ENCODE measurements around the gene GPATCH11.

The GPATCH11 gene

DNA sequence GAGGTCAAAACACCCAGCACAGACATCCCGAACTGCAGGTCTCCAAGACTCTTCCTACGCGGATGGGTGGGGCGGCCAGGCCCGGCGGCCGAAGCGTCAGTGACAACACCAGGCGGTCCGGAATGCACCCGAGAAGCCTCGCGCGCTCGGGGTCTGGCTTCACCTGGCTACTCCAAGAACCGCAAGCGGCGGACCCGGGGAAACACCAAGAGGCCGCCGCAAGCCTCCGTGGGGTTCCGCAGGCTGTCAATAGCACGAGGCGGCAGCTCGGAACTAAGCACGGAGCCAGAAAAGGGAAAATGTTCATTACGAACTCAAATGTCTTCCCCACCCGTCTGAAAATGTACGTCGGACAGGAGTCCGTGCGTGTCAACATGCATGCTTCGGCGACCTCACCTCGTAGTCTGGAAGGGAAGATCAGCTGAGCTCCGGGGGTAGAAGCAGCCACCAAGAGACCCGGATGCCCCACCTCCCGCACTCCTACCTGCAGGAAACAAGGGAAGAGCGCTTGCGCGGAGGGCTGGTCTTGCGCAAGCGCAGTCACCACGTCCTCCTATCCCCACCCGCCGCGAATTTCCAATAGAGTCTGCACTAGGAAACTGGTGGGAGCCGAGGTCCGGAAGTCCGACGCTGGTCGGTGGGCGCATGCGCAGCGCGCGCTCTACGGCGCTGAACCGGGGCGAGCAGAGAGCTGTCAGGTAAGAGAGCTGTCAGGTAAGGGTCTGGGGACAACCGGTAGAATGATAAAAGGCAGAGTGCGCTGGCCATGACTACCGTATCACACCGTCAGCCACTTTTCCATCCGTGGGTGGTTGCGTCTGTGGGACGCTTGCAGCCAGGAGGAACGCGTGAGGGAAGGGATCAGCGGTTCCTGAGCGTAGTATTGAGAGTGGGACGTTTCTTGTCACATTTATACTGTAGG lies at the start of gene GPATCH11, which contains the start of gene HEATR5B:
GPATCH11 (plus strand) TSS at position 646 of the 922 bp plus-strand sequence. CDS start 3,864 bp downstream, outside the sequence.
HEATR5B (minus strand) TSS at position 500 of the 922 bp plus-strand sequence. CDS start 958 bp downstream, outside the sequence.
- peak; percentile 87 to 89 for DNase-seq (ENCODE audit: low read depth in 2 of 2)

DNA sequence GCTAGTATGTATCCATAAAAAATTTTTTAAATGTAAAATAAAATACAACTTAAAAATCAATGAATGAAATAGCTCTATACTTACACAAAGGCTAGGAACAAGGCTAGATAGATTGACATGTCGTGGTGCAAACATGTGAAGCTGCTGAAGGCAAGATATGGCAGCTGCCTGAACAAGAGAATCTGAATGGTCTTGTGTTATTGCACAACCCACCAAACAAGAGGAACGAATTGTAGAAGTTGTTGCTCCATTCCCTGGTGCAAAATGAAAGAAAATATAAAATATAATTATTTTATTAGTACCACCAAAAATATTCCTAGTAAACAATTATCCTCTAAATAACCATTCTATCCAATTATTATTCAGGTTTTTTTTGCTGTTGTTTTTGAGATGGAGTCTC lies 46.5 kb upstream of the GPATCH11 start:
- DNase-seq (ENCODE audit: low read depth in 2 of 2) = no peak

DNA sequence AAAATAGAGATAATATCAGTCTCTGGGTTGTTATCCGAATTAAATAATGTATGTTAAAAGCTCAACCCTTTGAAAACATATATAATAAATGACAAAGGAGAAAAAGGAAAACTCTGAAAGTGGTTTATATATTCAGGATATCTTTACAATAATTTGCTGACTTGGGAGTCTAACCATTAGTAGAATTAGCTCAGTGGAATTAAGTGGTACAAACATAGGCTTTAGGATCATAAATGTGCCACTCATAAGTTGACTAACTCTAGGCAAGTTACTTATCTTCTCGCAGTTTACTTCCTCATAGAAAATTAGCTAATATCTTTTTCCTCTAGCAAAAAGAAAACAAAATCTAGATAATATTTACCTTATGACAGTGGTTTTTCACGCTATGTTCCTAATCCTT lies 44.7 kb upstream of the GPATCH11 start:
- no peak for DNase-seq (ENCODE audit: low read depth in 2 of 2)

DNA sequence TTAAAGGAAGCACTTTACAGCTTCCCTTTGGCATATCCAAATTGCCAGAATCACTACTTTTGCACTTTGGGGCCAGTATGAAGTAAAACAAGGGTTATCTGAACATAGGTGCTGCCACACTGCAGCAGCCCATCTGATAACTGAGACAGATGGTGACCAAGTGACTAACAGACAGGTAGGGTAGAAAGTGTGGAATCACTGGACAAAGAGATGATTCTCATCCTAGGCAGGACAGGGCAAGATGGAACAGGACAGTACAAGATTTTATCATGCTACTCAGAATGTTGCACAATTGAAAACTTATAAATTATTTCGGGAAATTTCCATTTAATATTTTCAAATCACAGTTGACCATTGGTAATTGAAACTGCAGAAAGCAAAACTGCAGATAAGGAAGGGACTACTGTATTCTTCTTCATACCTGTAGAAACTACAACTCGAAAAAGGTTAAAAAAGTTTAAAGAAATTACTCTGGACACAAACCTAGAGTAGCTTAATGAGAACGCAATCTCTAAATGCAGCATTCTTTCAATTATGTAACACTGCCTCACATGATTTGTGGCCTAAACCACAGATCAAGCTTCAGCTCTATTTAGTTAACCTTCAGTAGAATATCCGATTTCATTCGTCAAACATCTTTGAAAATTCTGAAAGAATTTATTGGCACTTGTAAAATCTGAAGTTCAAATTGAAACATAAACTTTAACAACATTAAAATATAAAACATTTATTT lies 31.6 kb upstream of the GPATCH11 start:
- DNase-seq (ENCODE audit: low read depth in 2 of 2) = no peak

DNA sequence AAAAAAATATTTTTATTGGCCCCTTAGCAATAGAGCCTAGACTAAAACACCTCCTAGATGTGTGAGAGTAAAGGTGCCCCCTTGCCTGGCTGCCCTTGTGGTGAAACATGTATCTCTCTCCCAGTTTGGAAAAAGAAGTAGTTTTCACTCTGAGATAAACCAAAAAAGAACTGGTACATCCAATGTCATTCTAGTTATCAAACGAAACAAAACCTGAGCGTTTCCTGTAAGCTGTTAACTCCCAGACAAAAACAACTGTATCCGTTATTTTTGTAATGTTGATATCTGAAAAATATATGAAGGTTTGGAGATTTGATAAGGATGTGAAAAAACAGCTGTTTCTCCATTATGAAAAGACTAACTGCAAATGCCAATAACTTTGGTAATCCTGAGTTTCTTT lies 24.5 kb upstream of the GPATCH11 start:
- DNase-seq (ENCODE audit: low read depth in 2 of 2) = no peak

DNA sequence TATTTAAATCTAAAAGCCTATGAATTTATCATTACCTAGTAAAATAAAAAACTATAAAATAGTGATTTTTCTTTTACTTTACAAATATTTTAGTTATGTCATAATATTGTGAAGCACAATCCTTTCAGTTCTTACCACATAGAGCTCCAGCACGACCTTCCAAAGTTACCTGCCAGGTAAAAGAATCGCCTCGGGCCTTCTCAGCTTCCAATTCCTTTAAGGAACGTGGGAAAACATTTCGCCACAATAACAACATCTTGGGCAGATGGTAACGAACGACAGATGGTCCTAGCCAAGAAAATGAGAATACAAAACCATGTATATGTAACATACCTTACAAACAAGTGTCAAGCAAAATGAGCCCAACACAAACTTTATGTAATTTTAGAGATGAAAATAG lies 23.9 kb upstream of the GPATCH11 start:
- no peak for DNase-seq (ENCODE audit: low read depth in 2 of 2)

DNA sequence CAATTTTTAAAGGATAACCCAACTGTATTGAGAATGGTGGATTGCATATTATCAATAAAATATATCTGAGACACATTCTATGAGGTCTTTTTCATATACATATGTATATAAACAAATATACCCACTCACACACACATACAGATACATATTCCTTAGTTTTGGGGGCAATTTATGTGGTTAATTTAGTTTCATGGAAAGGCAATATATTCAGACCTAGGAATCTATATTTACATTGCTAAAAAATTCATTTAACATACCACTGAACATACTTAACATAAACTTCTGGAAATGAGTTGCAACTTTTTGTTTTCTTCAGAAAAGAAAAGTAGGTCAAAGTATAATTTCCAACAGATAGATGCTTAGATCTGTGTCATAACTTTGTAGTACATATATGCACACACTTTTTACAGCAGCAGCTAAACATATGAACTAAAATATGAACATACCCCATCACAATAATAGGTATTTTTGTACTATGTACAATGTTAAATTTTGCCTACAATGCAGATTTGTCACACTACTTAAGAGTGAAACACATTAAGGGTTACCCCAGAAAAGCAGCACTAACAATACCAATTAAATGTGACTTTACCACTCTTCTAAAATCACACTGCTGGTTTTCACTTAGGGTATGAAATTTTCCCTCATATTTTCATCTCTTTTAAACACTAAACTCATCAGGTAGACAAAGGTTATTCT lies 23.2 kb upstream of the GPATCH11 start:
- no peak for DNase-seq (ENCODE audit: low read depth in 2 of 2)

DNA sequence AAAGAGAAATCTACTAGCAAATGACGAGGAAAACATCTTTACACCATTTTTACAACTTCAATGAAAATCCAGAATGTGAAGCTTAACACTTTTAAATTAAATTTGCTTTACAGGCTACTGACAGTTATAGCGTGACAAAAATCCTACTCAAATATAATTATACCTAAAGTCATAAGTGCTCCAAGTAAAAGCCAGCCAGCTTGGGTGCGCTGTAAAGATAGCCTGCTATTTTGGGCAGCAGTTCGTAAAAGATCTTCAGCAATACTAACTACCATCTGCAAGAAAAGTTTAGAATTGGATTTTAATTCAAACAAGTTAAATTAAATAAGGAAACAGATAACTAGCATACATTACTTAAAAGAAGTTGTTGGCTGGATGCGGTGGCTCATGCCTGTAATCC lies 22.5 kb upstream of the GPATCH11 start:
- DNase-seq (ENCODE audit: low read depth in 2 of 2) = no peak

DNA sequence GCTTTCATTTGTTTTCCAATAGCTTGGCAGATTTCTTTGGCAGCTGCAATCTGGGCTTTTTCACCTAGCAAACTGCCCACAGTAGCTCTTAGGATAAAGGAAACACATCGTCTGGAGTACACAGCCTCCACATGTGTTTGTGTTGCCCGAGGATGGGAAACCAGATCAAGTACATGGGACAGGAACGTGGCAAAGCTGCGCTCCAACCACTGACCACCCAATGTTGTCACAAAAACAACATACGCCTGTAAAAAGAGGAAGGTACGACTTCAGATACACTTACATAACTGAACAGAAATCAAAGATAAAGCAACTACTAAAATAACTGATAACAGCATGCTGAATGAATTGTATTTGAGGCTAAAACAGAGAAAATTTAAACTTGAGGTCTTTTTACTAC lies 15.6 kb upstream of the GPATCH11 start:
- DNase-seq (ENCODE audit: low read depth in 2 of 2) = no peak

DNA sequence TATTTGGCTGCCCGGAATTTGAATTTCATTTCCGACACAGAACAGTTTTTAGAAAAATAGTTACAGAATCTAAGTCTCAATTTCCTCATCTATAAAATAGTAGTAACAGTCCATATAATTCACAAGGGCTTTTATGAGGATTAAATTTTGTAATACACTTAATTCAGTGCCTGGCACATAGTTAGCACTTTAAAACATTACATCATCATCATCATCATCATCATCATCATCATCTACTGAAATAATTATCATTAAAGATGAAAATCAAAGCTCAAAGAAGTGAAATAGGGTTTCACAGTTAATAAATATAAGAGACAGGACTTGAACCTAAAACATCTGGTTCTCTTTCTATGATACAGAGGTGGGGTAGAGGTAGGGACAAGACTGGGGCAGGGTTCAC lies 13.4 kb upstream of the GPATCH11 start:
- DNase-seq (ENCODE audit: low read depth in 2 of 2) = no peak

DNA sequence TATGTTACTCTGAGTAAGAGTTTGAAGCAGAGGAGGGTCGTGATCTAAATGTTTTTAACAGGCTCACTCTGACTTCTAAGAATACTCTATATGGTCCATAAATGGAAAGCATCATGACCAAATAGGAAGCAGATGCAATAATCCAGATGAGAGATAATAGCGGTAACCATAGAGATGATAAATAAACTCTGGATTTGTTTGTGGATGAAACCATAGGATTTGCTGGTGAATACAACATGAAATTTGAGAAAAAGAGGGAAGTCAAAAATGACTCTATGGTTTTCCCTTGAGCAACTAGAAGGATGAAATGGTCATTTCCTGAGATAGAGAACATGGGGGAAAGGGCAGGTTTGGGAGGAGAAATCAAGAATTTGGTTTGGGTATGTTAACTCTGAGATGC lies 4.1 kb upstream of the GPATCH11 start:
- DNase-seq (ENCODE audit: low read depth in 2 of 2) = no peak

DNA sequence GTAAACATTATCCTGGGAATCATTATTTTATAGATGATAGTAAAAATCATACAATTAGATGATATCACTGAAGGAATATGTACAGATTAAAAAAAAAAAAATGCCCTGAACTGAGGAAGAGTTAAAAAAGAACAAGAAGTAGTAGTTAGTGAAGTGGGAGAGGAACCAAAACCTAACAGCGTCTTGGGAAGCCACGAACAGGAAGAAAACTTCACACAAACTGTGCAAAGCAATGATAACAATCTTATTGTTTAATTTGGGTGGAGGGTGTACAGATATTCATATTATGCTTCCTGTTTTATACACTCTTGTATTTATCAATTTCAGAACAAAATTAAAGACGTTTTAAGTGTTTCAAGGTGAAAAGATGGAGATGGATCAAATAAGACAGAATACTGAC lies 3.6 kb upstream of the GPATCH11 start:
- no peak for DNase-seq (ENCODE audit: low read depth in 2 of 2)

DNA sequence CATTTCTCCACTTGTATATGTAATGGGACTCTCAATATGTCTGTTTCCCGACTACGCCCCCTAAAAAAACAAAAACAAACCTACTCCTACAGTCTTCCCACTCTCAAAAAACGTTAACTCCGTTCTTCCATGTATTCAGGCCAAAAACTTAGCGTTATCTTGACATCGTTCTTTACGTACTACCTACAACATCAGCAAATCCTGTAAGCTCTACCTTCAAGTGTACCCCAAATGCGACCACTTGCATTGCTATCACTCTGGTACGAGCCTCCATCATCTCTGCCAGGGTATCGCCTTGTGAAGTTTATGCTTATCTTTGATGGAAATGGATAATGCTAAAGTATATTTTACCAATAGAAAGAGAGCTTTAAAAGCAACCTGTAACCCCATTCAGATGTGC lies 479 bp downstream of the GPATCH11 start:
- no peak for DNase-seq (ENCODE audit: low read depth in 2 of 2)

DNA sequence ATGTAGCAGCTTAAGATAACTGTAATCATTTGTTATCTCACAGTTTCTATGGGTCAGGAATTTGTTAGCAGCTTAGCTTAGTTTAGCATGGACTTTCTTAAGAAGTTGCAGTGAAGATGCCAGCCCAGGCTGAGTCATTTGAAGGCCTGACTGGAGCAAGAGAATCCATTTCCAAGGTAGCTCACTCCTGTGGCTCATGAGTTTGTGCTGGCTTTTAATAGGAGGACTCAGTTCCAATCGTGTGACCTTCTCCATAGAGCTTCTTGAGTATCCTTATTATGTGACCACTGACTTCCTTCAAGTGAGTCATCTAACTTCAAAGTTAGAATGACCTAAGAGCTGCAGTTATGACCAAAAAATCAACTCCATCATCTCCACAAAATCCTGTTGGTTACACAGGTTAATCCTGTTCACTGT lies 1.4 kb downstream of the GPATCH11 start:
- no peak for DNase-seq (ENCODE audit: low read depth in 2 of 2)

DNA sequence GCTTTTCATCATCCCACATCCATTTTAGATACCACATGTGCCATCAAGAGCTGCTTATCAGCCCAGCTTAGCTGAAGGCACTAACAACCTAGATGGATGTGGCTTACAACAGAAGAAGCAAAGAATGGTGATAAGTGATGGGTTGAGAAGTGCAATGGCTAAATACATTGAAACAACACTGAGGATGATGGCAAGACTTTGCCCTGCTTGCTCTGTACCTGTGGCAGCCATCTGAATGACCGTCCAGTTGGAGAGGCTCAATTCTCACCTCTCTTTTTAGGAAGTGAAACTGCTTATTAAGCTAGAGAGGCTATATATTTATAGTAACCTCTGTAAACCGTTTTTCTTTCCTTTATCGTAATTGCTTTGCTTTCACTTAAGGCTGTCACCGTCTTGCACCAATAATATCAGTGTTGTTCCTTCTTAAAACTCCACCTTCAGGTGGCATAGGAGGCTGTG lies 5.7 kb downstream of the GPATCH11 start:
- DNase-seq (ENCODE audit: low read depth in 2 of 2) = no peak

DNA sequence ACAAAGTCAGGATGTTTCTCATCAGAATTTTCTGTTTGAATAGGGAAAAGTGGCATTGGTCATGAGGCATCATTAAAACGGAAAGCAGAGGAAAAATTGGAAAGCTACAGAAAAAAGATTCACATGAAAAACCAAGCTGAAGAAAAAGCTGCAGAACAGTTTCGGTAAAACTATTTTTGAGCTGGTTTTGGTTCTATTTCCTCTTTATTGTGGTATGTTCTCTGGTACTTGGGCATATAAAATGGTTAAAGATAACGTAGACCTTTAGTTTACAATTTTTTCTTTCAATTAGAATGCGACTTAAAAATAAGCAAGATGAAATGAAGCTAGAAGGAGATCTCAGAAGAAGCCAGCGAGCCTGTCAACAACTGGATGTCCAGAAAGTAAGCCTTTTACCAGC lies 7.6 kb downstream of the GPATCH11 start:
- no peak for DNase-seq (ENCODE audit: low read depth in 2 of 2)

DNA sequence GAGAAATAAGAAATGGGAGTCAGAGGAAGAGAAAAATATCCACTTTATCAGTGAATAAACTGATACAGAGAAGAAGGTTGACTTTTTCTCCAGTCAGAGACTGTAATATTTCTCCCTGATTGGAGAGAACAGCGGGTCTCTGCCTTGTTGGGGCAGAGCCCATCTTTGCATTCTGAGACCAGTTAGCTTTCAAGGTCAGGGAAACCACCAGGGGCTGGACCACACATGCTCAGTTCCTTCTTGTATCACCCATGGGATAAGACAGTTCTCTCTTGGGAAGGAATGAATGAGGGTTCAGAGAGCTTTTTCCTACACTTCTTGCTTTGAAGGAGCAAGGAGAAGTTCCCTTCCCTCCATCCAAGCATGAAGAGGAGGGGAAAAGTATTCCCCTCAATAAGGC lies 12.2 kb downstream of the GPATCH11 start:
- DNase-seq (ENCODE audit: low read depth in 2 of 2) = no peak

DNA sequence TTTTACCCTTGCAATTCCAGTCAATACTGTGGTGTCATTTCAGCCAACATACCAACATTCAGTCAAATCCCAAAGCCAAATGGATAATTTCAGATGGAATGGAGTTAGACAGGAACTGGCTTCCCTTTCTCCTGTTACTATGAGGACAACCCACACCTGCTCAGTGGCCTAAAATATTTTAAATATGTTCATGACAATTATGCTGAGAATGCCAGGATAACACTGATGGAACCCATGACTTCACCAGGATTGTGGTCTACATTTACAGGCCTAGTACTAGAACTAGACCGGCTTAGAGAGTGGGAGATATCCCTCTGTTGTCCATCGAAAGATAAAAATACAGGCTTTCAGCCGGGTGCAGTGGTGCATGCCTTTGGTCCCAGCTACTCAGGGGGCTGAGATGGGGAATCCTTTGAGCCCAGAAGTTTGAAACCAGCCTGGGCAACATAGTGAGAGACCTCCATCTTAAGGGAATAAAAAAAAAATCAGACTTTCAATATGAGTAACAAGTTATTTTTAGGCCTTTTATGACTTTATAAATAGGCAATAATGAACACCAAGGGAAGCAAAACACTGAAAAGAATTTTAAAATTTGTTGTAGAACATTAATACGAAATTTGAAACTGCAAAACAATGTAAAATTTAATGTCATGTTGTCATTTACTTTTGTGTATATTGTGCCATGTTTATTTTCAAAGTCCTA lies 14.2 kb downstream of the GPATCH11 start:
- no peak for DNase-seq (ENCODE audit: low read depth in 2 of 2)

DNA sequence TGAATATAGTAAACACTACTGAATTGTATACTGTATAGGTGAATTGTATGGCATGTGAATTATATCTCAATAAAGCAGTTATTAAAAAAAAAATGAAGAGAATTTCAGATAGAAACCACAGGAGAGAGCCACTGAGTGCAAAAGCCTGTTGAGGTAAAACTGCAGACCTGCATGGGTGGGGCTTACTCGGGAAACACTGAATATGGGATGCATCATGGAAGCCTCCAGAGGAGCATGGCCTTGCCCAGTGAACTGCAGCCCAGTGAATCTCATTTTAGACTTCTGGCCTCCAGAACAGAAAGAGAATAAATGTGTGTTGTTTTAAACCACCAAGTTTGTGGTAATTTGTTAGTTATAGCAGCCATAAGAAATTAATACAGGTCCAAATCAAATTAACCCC lies 15.7 kb downstream of the GPATCH11 start:
- DNase-seq (ENCODE audit: low read depth in 2 of 2) = no peak

DNA sequence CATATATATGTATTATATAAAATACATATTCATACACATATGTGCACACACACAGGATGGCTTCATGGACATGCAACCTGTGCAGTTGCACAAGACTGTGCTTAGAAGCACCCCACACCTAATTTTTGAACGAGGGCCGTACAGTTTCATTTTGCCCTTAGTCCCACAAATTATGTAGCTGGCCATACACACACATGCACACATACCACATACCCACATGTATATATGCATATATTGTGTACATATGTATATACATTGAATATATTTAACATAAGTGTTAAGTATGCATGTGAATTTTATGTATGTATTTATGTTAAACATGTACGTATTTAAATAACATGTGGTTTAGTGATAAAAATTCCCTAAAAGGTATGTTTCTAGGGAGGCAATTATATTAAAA lies 18.3 kb downstream of the GPATCH11 start:
- no peak for DNase-seq (ENCODE audit: low read depth in 2 of 2)

DNA sequence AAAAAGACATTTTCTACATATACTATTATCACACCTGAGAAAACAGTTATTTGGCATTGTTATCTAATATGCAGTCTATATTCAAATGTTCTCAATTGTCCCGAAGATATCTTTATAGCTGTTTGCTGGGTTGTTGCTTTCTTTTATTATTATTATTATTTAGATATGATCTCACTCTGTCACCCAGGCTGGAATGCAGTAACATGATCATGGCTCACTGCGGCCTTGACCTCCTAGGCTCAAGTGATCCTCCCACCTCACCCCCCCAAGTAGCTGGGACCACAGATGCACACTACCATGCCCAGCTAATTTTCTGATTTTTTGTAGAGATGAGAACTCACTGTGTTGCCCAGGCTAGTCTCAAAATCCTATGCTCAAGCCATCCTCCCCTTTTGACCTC lies 19.9 kb downstream of the GPATCH11 start:
- DNase-seq (ENCODE audit: low read depth in 2 of 2) = no peak

DNA sequence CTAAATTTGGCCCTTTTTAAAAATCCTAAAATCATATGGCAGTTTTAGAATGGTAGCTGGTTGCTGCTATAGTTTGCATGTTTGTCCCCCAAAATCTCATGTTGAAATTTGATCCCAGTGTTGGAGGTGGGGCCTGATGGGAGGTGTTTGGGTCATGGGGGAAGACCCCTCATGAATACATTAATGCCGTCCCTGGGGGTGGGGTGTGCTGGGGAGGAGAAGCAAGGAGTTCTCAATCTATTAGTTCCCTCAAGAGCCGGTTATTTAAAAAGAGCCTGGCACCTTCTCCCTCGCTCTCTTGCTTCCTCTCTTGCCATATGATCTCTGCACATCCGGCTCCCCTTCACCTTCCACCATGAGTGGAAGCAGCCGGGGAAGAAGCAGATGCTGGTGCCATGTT lies 20.8 kb downstream of the GPATCH11 start:
- no peak for DNase-seq (ENCODE audit: low read depth in 2 of 2)
